Erythroblast (primary cell): Measurements from ENCODE around the gene CYB5RL.

Source experiments
- GATA1 ChIP-seq: IDR thresholded peaks from 2 replicates; pipeline ENCODE4 v1.6.1; 2011; ENCODE audit warnings: low read depth, mild to moderate bottlenecking, control low read depth, low read length, moderate library complexity
- POLR2A ChIP-seq: IDR thresholded peaks from 2 replicates; pipeline ENCODE4 v1.6.1; 2011; ENCODE audit warnings: mild to moderate bottlenecking, low read length

DNA sequence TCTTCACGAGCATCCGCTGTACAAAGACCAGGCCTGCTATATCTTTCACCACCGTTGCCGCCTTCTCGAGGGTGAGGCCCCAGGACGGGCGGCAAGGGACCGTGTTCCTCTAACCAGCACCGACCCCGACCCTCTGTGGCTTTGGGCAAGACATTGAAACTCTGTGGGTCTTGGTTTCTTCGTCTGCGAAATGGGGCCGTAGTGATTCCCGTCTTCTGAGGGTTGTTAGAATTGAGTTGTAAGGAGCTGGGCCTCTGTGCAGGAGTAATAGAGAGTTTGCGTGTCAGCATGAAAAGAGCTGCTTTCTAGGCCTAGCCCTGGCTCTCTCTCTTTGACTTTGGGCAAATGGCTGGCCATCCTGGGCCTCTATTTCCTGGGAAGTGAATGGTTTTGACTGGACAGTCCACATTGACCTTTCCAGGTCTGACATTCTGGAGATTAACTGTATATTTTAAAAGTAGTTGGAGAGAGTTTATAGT, 728 bp upstream of the CYB5RL start:
- TF ChIP-seq POLR2A (no peak), GATA1 (no peak)
